ENCODE measurements around the gene GPR39. TPM values are rescaled to one million over a fixed set of nuclear protein-coding genes. Genes with fewer than 3 reads are reported as not detected.

The GPR39 gene
- total and polyA plus RNA-seq, 7 donors = 0.05 to 0.08 TPM; not detected in 5

- no peaks in the 10 kb centered on the region for H3K36me3 ChIP-seq (ENCODE audit: insufficient read depth in 1 of 2, low read depth in 1 of 2)
- no peaks in the 10 kb centered on the region for H3K27me3 ChIP-seq (ENCODE audit: insufficient read depth in 3 of 3, low read length in 2 of 3)
- H3K27ac ChIP-seq = no peak overlapping the region
- intact Hi-C loops (cut with DNase I) = no loop called here
- 62 to 73% (median 68%) methylated on average over 4 of the region's 4 CpGs for WGBS, 3 donors
- TF ChIP-seq CTCF (IDR thresholded peaks at IDR 0.05) = no peak
- H3K4me1 ChIP-seq = no peaks in the 10 kb centered on the region
- DNase-seq = no peak
- H3K4me3 ChIP-seq = no peak overlapping the region
- no peak for ATAC-seq
- H3K9me3 ChIP-seq = no peaks in the 10 kb centered on the region
Measured at GRCh38 chr2:132496555-132496954, 80.0 kb downstream of the GPR39 start.

GRCh38 chr2:132497591-132497990, 81.0 kb downstream of the GPR39 start:
- no peak for ATAC-seq

GRCh38 chr2:132503701-132504100, 87.1 kb downstream of the GPR39 start:
- Histone ChIP-seq H3K4me1 (no peaks in the 10 kb centered on the region), H3K36me3 (ENCODE audit: insufficient read depth in 1 of 2, low read depth in 1 of 2) (no peaks in the 10 kb centered on the region), H3K4me3 (no peak overlapping the region), H3K27me3 (ENCODE audit: insufficient read depth in 3 of 3, low read length in 2 of 3) (no peaks in the 10 kb centered on the region), H3K9me3 (no peaks in the 10 kb centered on the region), H3K27ac (no peak overlapping the region)
- WGBS, 3 donors = 37 to 53% (median 53%) methylated on average over 1 of the region's 1 CpG
- DNase-seq = no peak
- no peak for TF ChIP-seq CTCF (IDR thresholded peaks at IDR 0.05)
- no peak for ATAC-seq
- intact Hi-C loops (cut with DNase I) = no loop called here

More at GRCh38 chr2:132497591-132497990, 81.0 kb downstream of the GPR39 start:
- no peak for TF ChIP-seq CTCF (IDR thresholded peaks at IDR 0.05)
- intact Hi-C loops (cut with DNase I) = no loop called here
- Histone ChIP-seq H3K4me1 (no peaks in the 10 kb centered on the region), H3K36me3 (ENCODE audit: insufficient read depth in 1 of 2, low read depth in 1 of 2) (no peaks in the 10 kb centered on the region), H3K27me3 (ENCODE audit: insufficient read depth in 3 of 3, low read length in 2 of 3) (no peaks in the 10 kb centered on the region), H3K27ac (no peak overlapping the region), H3K9me3 (no peaks in the 10 kb centered on the region), H3K4me3 (no peak overlapping the region)
- no peak for DNase-seq

- TF ChIP-seq CTCF (IDR thresholded peaks at IDR 0.05) = no peak
- H3K27ac ChIP-seq = no peak overlapping the region
- intact Hi-C loops (cut with DNase I) = no loop called here
- H3K4me1 ChIP-seq = no peaks in the 10 kb centered on the region
- DNase-seq = no peak
- H3K4me3 ChIP-seq = no peak overlapping the region
- ATAC-seq = no peak
- H3K36me3 ChIP-seq (ENCODE audit: insufficient read depth in 1 of 2, low read depth in 1 of 2) = no peaks in the 10 kb centered on the region
- no peaks in the 10 kb centered on the region for H3K9me3 ChIP-seq
- no peaks in the 10 kb centered on the region for H3K27me3 ChIP-seq (ENCODE audit: insufficient read depth in 3 of 3, low read length in 2 of 3)
- WGBS, 3 donors = 30 to 35% (median 34%) methylated on average over 2 of the region's 2 CpGs
Measured at GRCh38 chr2:132515010-132515409, 98.4 kb downstream of the GPR39 start.

- H3K36me3 ChIP-seq (ENCODE audit: insufficient read depth in 1 of 2, low read depth in 1 of 2) = no peaks in the 10 kb centered on the region
- intact Hi-C loops (cut with DNase I) = no loop called here
- H3K4me3 ChIP-seq = no peak overlapping the region
- H3K27me3 ChIP-seq (ENCODE audit: insufficient read depth in 3 of 3, low read length in 2 of 3) = no peaks in the 10 kb centered on the region
- H3K27ac ChIP-seq = no peak overlapping the region
- no peak for ATAC-seq
- no peak for DNase-seq
- no peaks in the 10 kb centered on the region for H3K9me3 ChIP-seq
- WGBS, 3 donors = 78 to 81% (median 80%) methylated on average over 1 of the region's 1 CpG
- no peak for TF ChIP-seq CTCF (IDR thresholded peaks at IDR 0.05)
- no peaks in the 10 kb centered on the region for H3K4me1 ChIP-seq
Measured at GRCh38 chr2:132517386-132517785, 100.8 kb downstream of the GPR39 start.
